Measurements from ENCODE around the gene IQCE. TPM values are rescaled to one million over a fixed set of nuclear protein-coding genes. Genes with fewer than 3 reads are reported as not detected.

Gene IQCE
- total and polyA plus RNA-seq, 2 experiments from 2014 or later = 14.7 to 14.9 TPM

DNA sequence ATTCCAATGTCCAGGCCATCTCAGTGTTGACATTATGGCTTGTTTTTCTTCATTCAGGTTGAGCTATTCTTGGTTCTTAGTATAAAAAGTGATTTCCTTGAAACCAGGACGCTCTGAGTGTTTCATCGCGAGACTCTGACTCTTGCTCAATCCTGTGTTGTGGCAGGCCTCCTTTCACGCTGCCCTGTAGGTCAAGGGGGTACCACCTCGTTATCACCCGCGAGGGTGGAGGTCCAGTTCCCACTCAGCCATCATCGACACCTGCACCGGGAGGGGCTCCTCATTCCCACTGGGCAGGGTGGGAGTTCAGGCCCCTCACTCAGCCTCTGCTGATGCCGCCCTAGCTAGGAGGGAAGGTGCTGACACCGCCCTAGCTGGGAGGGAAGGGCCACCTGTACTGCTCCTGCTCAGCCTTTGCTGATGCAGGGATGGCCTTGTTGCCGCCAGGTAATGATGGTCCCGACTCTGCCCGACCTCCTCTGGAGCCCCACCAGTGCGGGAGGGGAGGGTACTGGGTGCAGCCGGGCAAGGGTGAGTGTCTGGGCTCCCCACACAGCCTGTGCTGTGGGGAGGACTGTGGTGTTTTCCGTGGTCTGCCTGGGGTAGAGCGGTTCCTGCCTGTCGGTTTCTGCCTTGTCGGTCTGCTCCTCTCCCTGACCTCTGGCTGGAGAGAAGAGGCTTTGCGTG, 16.4 kb downstream of the IQCE start:
- no peaks in the 10 kb centered on the region for H3K9me2 ChIP-seq (ENCODE audit: insufficient read depth)
- H3K4me1 ChIP-seq (ENCODE audit: insufficient read depth) = no peaks in the 10 kb centered on the region
- no peak for DNase-seq
- in situ Hi-C loops (cut with MboI) = no loop called here
- H3K4me3 ChIP-seq = no peak overlapping the region
- WGBS, 2 experiments (ENCODE audit: low coverage in 1 of 2, low lambda C conversion rate in 2 of 2, missing lambda C conversion rate in 2 of 2) = 93 to 96% methylated on average over 21 of the region's 21 CpGs
- no peaks in the 10 kb centered on the region for H4K20me1 ChIP-seq (ENCODE audit: insufficient read depth)
- H3K27me3 ChIP-seq (replicated peaks; ENCODE audit: insufficient read depth) = no peaks in the 10 kb centered on the region
- 0 out of 2 replicates have a peak, but pooled peaks cover 4% of the 10 kb centered on the region for H3K36me3 ChIP-seq (ENCODE audit: low read depth)
- H3F3A ChIP-seq (ENCODE audit: insufficient read depth) = no peaks in the 10 kb centered on the region
- no peaks in the 10 kb centered on the region for H3K79me2 ChIP-seq (ENCODE audit: insufficient read depth)
- no peak overlapping the region for H3K9ac ChIP-seq
- H2AFZ ChIP-seq = no peak overlapping the region
- H3K4me2 ChIP-seq (ENCODE audit: unreplicated experiment) = no peak overlapping the region
- TF ChIP-seq EZH2 (IDR thresholded peaks at IDR 0.05; ENCODE audit: insufficient read depth, poor library complexity, severe bottlenecking) (no peak), EZH2phosphoT487 (IDR thresholded peaks at IDR 0.05; ENCODE audit: insufficient read depth, low read depth) (no peak)
- no peak overlapping the region for H3K27ac ChIP-seq
- H3K9me3 ChIP-seq (ENCODE audit: low read depth) = no peaks in the 10 kb centered on the region

DNA sequence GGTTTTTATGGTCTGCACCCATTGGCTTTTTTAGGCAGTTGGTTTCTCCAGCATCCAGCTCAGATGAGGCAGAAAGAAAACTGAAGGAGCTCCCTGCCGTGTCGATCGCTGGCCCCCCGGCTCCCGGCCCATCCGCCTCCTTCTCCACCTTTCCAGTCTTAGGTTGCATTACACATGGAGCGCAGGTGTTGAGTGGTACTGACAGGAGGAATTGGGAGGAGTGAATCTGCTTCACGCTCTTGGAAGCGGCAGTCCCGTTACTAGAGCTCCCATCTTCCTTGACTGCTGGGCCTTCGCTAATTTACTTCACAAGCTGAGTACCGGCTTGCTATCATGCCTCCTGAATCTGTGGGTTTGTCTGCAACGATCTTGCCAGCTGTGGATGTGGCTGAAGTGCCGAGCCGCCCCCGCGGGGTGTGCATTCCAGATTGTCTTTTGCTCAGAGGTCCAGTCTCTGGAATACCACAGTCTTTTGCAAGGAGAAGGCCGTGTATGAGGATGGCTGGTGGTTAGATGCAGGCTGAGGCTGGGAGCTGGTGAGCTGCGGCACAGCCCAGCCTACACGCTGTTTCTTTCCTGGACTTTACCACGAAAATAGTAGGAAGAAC, 17.1 kb downstream of the IQCE start:
- TF ChIP-seq EZH2 (IDR thresholded peaks at IDR 0.05; ENCODE audit: insufficient read depth, poor library complexity, severe bottlenecking) = no peak
- no peak for TF ChIP-seq EZH2phosphoT487 (IDR thresholded peaks at IDR 0.05; ENCODE audit: insufficient read depth, low read depth)
- Histone ChIP-seq H3K4me1 (ENCODE audit: insufficient read depth) (no peaks in the 10 kb centered on the region), H3K36me3 (ENCODE audit: low read depth) (0 out of 2 replicates have a peak, but pooled peaks cover 4% of the 10 kb centered on the region), H3K9me2 (ENCODE audit: insufficient read depth) (no peaks in the 10 kb centered on the region), H3K27ac (no peak overlapping the region), H2AFZ (no peak overlapping the region), H3K4me2 (ENCODE audit: unreplicated experiment) (no peak overlapping the region), H3K27me3 (replicated peaks; ENCODE audit: insufficient read depth) (no peaks in the 10 kb centered on the region), H3F3A (ENCODE audit: insufficient read depth) (no peaks in the 10 kb centered on the region), H3K4me3 (no peak overlapping the region), H4K20me1 (ENCODE audit: insufficient read depth) (no peaks in the 10 kb centered on the region), H3K79me2 (ENCODE audit: insufficient read depth) (no peaks in the 10 kb centered on the region), H3K9me3 (ENCODE audit: low read depth) (no peaks in the 10 kb centered on the region), H3K9ac (no peak overlapping the region)
- in situ Hi-C loops (cut with MboI) = no loop called here
- 95 to 97% methylated on average over 21 of the region's 21 CpGs for WGBS, 2 experiments (ENCODE audit: low coverage in 1 of 2, low lambda C conversion rate in 2 of 2, missing lambda C conversion rate in 2 of 2)
- DNase-seq = no peak

DNA sequence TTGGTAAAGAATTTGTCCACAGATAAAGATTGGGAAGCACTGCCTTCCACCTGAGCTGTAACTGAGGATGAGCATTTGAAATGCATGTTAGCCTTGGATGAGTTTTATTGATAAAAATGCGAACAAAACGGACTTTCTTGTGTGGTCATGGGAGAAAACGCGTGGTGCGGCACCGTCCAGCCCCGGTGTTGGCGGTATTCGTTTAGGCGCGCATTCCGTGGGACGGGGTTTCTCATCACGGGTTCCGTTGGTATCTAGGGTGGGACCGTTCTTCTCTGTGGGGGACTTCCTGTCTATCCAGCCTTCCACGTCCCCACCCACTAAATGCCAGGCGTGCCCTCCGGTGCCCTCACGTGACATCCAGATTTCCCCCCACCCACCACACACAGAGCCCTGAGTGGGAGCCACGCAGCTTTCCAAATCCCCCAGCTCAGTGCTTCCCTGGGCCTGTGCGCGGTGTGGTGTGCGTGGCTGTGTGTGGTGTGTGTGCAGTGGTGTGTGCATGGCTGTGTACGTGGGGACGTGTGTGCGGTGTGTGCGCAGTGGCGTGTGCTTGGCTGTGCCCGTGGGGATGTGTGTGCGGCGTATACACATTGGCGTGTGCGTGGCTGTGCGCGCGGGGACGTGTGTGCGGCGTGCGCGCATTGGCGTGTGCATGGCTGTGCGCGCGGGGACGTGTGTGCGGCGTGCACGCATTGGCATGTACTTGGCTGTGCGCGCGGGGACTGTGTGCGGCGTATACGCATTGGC, 18.1 kb downstream of the IQCE start:
- Histone ChIP-seq H3K4me1 (ENCODE audit: insufficient read depth) (no peaks in the 10 kb centered on the region), H3K4me2 (ENCODE audit: unreplicated experiment) (no peak overlapping the region), H3K79me2 (ENCODE audit: insufficient read depth) (no peaks in the 10 kb centered on the region), H3K27ac (no peak overlapping the region), H3K27me3 (replicated peaks; ENCODE audit: insufficient read depth) (no peaks in the 10 kb centered on the region), H3K36me3 (ENCODE audit: low read depth) (0 out of 2 replicates have a peak, but pooled peaks cover 4% of the 10 kb centered on the region), H3K9me2 (ENCODE audit: insufficient read depth) (no peaks in the 10 kb centered on the region), H3F3A (ENCODE audit: insufficient read depth) (no peaks in the 10 kb centered on the region), H4K20me1 (ENCODE audit: insufficient read depth) (no peaks in the 10 kb centered on the region), H2AFZ (no peak overlapping the region), H3K9me3 (ENCODE audit: low read depth) (no peaks in the 10 kb centered on the region), H3K9ac (no peak overlapping the region), H3K4me3 (no peak overlapping the region)
- WGBS, 2 experiments (ENCODE audit: low coverage in 1 of 2, low lambda C conversion rate in 2 of 2, missing lambda C conversion rate in 2 of 2) = 92 to 97% methylated on average over 34 to 56 of the region's 56 CpGs
- in situ Hi-C loops (cut with MboI) = no loop called here
- no peak for DNase-seq
- TF ChIP-seq EZH2phosphoT487 (IDR thresholded peaks at IDR 0.05; ENCODE audit: insufficient read depth, low read depth) (no peak), EZH2 (IDR thresholded peaks at IDR 0.05; ENCODE audit: insufficient read depth, poor library complexity, severe bottlenecking) (no peak)

DNA sequence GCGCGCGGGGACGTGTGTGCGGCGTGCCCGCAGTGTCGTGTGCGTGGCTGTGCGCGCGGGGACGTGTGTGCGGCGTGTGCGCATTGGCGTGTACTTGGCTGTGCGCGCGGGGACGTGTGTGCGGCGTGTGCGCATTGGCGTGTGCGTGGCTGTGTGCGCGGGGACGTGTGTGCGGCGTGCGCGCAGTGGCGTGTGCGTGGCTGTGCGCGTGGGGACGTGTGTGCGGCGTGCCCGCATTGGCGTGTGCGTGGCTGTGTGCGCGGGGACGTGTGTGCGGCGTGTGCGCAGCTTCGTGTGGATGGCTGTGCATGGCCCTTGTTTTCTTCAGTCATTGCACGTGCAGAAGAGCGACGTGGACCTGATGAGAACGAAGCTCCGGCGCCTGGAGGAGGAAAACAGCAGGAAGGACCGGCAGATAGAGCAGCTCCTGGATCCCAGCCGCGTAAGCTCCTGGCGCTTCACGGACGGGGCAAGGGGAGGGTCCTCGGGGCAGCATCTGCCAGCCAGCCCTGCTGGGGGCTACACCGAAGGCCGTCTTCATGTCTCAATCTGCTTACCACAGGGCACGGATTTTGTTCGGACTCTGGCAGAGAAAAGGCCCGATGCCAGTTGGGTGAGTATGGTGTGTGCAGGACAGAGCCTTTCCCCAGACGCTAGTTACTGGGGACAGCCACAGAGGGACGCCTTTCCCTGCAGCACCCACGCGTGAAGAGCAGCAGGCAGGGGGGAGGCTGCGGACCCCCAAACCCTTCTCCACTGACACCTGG, 19.3 kb downstream of the IQCE start:
- Histone ChIP-seq H4K20me1 (ENCODE audit: insufficient read depth) (no peaks in the 10 kb centered on the region), H3K79me2 (ENCODE audit: insufficient read depth) (no peaks in the 10 kb centered on the region), H3K4me3 (no peak overlapping the region), H3K9me2 (ENCODE audit: insufficient read depth) (no peaks in the 10 kb centered on the region), H3K27ac (no peak overlapping the region), H3K36me3 (ENCODE audit: low read depth) (0 out of 2 replicates have a peak, but pooled peaks cover 3% of the 10 kb centered on the region), H2AFZ (no peak overlapping the region), H3K4me1 (ENCODE audit: insufficient read depth) (no peaks in the 10 kb centered on the region), H3K4me2 (ENCODE audit: unreplicated experiment) (no peak overlapping the region), H3K9me3 (ENCODE audit: low read depth) (no peaks in the 10 kb centered on the region), H3K9ac (no peak overlapping the region), H3F3A (ENCODE audit: insufficient read depth) (no peaks in the 10 kb centered on the region), H3K27me3 (replicated peaks; ENCODE audit: insufficient read depth) (no peaks in the 10 kb centered on the region)
- DNase-seq = no peak
- WGBS, 2 experiments (ENCODE audit: low coverage in 1 of 2, low lambda C conversion rate in 2 of 2, missing lambda C conversion rate in 2 of 2) = 95 to 96% methylated on average over 16 to 73 of the region's 73 CpGs
- in situ Hi-C loops (cut with MboI) = no loop called here
- TF ChIP-seq EZH2 (IDR thresholded peaks at IDR 0.05; ENCODE audit: insufficient read depth, poor library complexity, severe bottlenecking) = no peak
- no peak for TF ChIP-seq EZH2phosphoT487 (IDR thresholded peaks at IDR 0.05; ENCODE audit: insufficient read depth, low read depth)

Data from GM23248 (cell line).